Esophagus muscularis mucosa (tissue), 4 donors: ENCODE measurements around the gene IL34.

ENCODE experiments used
- CTCF ChIP-seq, 3 experiments: fragments of 200-600 bp in 2 of 3; fragments of 450-650 bp in 1 of 3; sonication (generic) in 2 of 3; IDR thresholded peaks; one replicate each; pipeline ENCODE4 v1.5.1; 2017 to 2019; ENCODE audit warnings: antibody characterized with exemption in 3 of 3, mild to moderate bottlenecking in 2 of 3, moderate library complexity in 1 of 3
- EP300 ChIP-seq: sonication (generic); formaldehyde crosslinking; IDR thresholded peaks from one replicate; pipeline ENCODE4 v1.6.1; 2017; ENCODE audit warnings: antibody characterized with exemption
- POLR2A ChIP-seq: fragments of 450-650 bp; IDR thresholded peaks from one replicate; pipeline ENCODE4 v1.6.1; 2017; ENCODE audit warnings: antibody characterized with exemption, moderate library complexity, mild to moderate bottlenecking, low read depth
- POLR2AphosphoS5 ChIP-seq, 2 donors: sonication (generic); formaldehyde crosslinking; IDR thresholded peaks; one replicate each; pipeline ENCODE4 v1.6.1; 2017; ENCODE audit warnings: antibody characterized with exemption in 2 of 2

GRCh38 chr16:70699696-70700095 is 53.3 kb downstream of the IL34 start:
- no peak for TF ChIP-seq CTCF (IDR thresholded peaks at IDR 0.05)
- TF ChIP-seq EP300, result no peak
- TF ChIP-seq POLR2A, result no peak
- no peak for TF ChIP-seq POLR2AphosphoS5 (IDR thresholded peaks at IDR 0.05)
